B cell (primary cell): Measurements from ENCODE around the gene ARHGAP42. TPM values are rescaled to one million over a fixed set of nuclear protein-coding genes. Genes with fewer than 3 reads are reported as not detected.
A peak's percentile ranks its signal among the peaks of the same experiment; 100 is the strongest.

ENCODE experiments used
- ATAC-seq: fragments of 200-7000 bp; cut with Tn5 transposase; one replicate; pipeline ENCODE4 v1.10.0; 2021; ENCODE audit warnings: low read depth, mild to moderate bottlenecking, moderate number of reproducible peaks, moderate library complexity
- CTCF ChIA-PET: fragments of 350-600 bp; sonication (Branson Sonifier 250); formaldehyde crosslinking; loops from one replicate; lab custom pipeline; 2021; ENCODE audit warnings: antibody characterized with exemption, inconsistent platforms; lab: Charles Lee
- POLR2A ChIA-PET: fragments of 350-600 bp; sonication (Branson Sonifier 250); formaldehyde crosslinking; loops from one replicate; lab custom pipeline; 2021; ENCODE audit warnings: antibody characterized with exemption; lab: Charles Lee
- DNase-seq: peaks from one replicate; pipeline ENCODE4 v3.0.0; 2013
- H2AFZ ChIP-seq: 2 replicates; pipeline ENCODE4 v1.6.1; 2012; ENCODE audit warnings: mild to moderate bottlenecking, low read depth, low read length; ENCODE audit not compliant: insufficient read depth, poor library complexity, severe bottlenecking
- H3K27ac ChIP-seq, 2 donors: 1 replicate in 1 of 2; 2 replicates in 1 of 2; pipeline ENCODE4 v1.5.1; 2012 to 2013; ENCODE audit warnings: low read length in 2 of 2, mild to moderate bottlenecking in 2 of 2, moderate library complexity in 1 of 2
- H3K27me3 ChIP-seq, 4 experiments: fragments of 200-600 bp in 1 of 4; sonication (generic) in 1 of 4; replicated peaks in 1 of 4; 1 replicate in 2 of 4; 2 replicates in 2 of 4; pipeline versions ENCODE4 v1.6.1 to v1.7.0; 2013 to 2016; ENCODE audit warnings: low read length in 3 of 4, mild to moderate bottlenecking in 2 of 4, mixed read lengths in 1 of 4, moderate library complexity in 1 of 4; ENCODE audit not compliant: insufficient read depth in 4 of 4, control insufficient read depth in 3 of 4; ENCODE audit errors: control extremely low read depth in 1 of 4
- H3K36me3 ChIP-seq, 2 experiments: replicated peaks in 1 of 2; 1 replicate in 1 of 2; 2 replicates in 1 of 2; pipeline versions ENCODE4 v1.6.1 to v1.7.1; 2013; ENCODE audit warnings: low read length in 1 of 2; ENCODE audit not compliant: insufficient read depth in 2 of 2, control insufficient read depth in 1 of 2; ENCODE audit errors: control extremely low read depth in 1 of 2, extremely low read depth in 1 of 2
- H3K4me1 ChIP-seq, 2 donors: fragments of 200-600 bp in 1 of 2; sonication (generic) in 1 of 2; 1 replicate in 1 of 2; 2 replicates in 1 of 2; pipeline versions ENCODE4 v1.5.1 to v1.6.1; 2013 to 2017; ENCODE audit warnings: low read length in 2 of 2; ENCODE audit not compliant: control insufficient read depth in 2 of 2, insufficient read depth in 2 of 2
- H3K4me2 ChIP-seq: replicated peaks from 2 replicates; pipeline ENCODE3; 2012; ENCODE audit warnings: mild to moderate bottlenecking, low read depth, low read length; ENCODE audit not compliant: poor library complexity, severe bottlenecking
- H3K4me3 ChIP-seq, 5 experiments: fragments of 200-600 bp in 1 of 5; sonication (generic) in 1 of 5; 1 replicate in 3 of 5; 2 replicates in 2 of 5; pipeline versions ENCODE4 v1.5.1 to v1.7.0; 2011 to 2016; ENCODE audit warnings: low read length in 4 of 5, mild to moderate bottlenecking in 4 of 5, low read depth in 2 of 5, control low read depth in 1 of 5, moderate library complexity in 1 of 5; ENCODE audit not compliant: insufficient read depth in 1 of 5; ENCODE audit errors: control extremely low read depth in 1 of 5, extremely low read depth in 1 of 5
- H3K79me2 ChIP-seq: fragments of 200-600 bp; sonication (generic); one replicate; pipeline ENCODE4 v1.6.0; 2016; ENCODE audit warnings: low read length; ENCODE audit not compliant: control insufficient read depth, insufficient read depth
- H3K9ac ChIP-seq: fragments of 200-600 bp; sonication (generic); 2 replicates; pipeline ENCODE4 v1.6.1; 2017; ENCODE audit warnings: mild to moderate bottlenecking, low read length, moderate library complexity
- H3K9me3 ChIP-seq, 3 donors: one replicate each; pipeline versions ENCODE4 v1.6.1 to v1.7.1; 2013; ENCODE audit warnings: low read length in 2 of 3; ENCODE audit not compliant: control insufficient read depth in 2 of 3, insufficient read depth in 1 of 3; ENCODE audit errors: control extremely low read depth in 1 of 3
- H4K20me1 ChIP-seq: 2 replicates; pipeline ENCODE4 v1.6.0; 2012; ENCODE audit warnings: mild to moderate bottlenecking, low read length; ENCODE audit not compliant: insufficient read depth, control insufficient read depth, poor library complexity, severe bottlenecking
- H3K27ac Mint-ChIP-seq: one replicate; pipeline ENCODE4 v1.8.0; 2021; ENCODE audit warnings: mixed read lengths
- H3K27me3 Mint-ChIP-seq: one replicate; pipeline ENCODE4 v1.8.0; 2021; ENCODE audit warnings: mixed read lengths
- H3K4me1 Mint-ChIP-seq: one replicate; pipeline ENCODE4 v1.8.0; 2021; ENCODE audit warnings: mixed read lengths
- H3K4me3 Mint-ChIP-seq: one replicate; pipeline ENCODE4 v1.8.0; 2021; ENCODE audit warnings: mixed read lengths
- H3K9me3 Mint-ChIP-seq: one replicate; pipeline ENCODE4 v1.8.0; 2022; ENCODE audit warnings: mixed read lengths; ENCODE audit not compliant: insufficient read depth
- EZH2 ChIP-seq: IDR thresholded peaks from 2 replicates; pipeline ENCODE4 v1.6.1; 2012; ENCODE audit warnings: borderline replicate concordance, low read depth, mild to moderate bottlenecking, moderate library complexity, low read length; ENCODE audit not compliant: insufficient read depth, poor library complexity, severe bottlenecking
- WGBS: methylation state at CpG from one replicate; pipeline ENCODE4 v1.1.5; 2013; ENCODE audit warnings: missing lambda C conversion rate; ENCODE audit not compliant: insufficient coverage; 5-methylcytosine and 5-hydroxymethylcytosine counted together
- intact Hi-C: fragments of 100-400 bp; cut with micrococcal nuclease; formaldehyde crosslinking; loops from one replicate; pipeline ENCODE4 v1.10.0; 2022
- polyA minus RNA-seq: library from RNA; depleted of rRNA, polyadenylated mRNA; stranded (reverse); fragments of >200 nt; gene quantifications from 2 replicates; pipeline ENCODE4 v1.2.3, GENCODE V29; 2012
- polyA plus RNA-seq: library from polyadenylated mRNA; depleted of rRNA; stranded (reverse); fragments of >200 nt; gene quantifications from 2 replicates; pipeline ENCODE4 v1.2.3, GENCODE V29; 2012
- total RNA-seq, 2 donors: library from RNA; stranded (reverse); fragments of 120-200 nt in 1 of 2; gene quantifications; 1 replicate in 1 of 2; 2 replicates in 1 of 2; pipeline versions ENCODE4 v1.2.3 to v1.2.4, GENCODE V29; 2013 to 2022
- TF ChIP-seq, protein P1 (sequence below): fragments of 200-600 bp; IDR thresholded peaks from one replicate; pipeline ENCODE4 v1.8.0; 2022; ENCODE audit warnings: antibody characterized with exemption, mild to moderate bottlenecking

The ARHGAP42 gene, protein sequence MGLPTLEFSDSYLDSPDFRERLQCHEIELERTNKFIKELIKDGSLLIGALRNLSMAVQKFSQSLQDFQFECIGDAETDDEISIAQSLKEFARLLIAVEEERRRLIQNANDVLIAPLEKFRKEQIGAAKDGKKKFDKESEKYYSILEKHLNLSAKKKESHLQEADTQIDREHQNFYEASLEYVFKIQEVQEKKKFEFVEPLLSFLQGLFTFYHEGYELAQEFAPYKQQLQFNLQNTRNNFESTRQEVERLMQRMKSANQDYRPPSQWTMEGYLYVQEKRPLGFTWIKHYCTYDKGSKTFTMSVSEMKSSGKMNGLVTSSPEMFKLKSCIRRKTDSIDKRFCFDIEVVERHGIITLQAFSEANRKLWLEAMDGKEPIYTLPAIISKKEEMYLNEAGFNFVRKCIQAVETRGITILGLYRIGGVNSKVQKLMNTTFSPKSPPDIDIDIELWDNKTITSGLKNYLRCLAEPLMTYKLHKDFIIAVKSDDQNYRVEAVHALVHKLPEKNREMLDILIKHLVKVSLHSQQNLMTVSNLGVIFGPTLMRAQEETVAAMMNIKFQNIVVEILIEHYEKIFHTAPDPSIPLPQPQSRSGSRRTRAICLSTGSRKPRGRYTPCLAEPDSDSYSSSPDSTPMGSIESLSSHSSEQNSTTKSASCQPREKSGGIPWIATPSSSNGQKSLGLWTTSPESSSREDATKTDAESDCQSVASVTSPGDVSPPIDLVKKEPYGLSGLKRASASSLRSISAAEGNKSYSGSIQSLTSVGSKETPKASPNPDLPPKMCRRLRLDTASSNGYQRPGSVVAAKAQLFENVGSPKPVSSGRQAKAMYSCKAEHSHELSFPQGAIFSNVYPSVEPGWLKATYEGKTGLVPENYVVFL
- total RNA-seq (3.0 and 4.9 TPM in 2 replicates), polyA plus RNA-seq (3.8 and 4.3 TPM in 2 replicates), polyA minus RNA-seq (6.3 and 7.4 TPM in 2 replicates)
- total RNA-seq (2013): 9.4 TPM

GRCh38 chr11:100687054-100687629 lies at the start of gene ARHGAP42:
TSS of gene ARHGAP42 (plus strand) at chr11:100687288. CDS start at chr11:100687679, 391 bp downstream.
- WGBS: under 1% methylated on average over 80 of the region's 80 CpGs
- Histone ChIP-seq H3K9me3 (no peaks in the 10 kb centered on the region), H2AFZ (peak within 1 kb of the TSS; percentile 87), H4K20me1 (no peaks in the 10 kb centered on the region), H3K27me3 (no peaks in the 10 kb centered on the region), H3K4me1 (peaks cover 42 to 53% of the 10 kb centered on the region in 2 donors), H3K36me3 (no peaks in the 10 kb centered on the region), H3K4me3 (peak within 1 kb of the TSS; percentile 65 to 82 (median 80)), H3K9ac (peak within 1 kb of the TSS; percentile 79), H3K4me2 (peak within 1 kb of the TSS; percentile 83), H3K79me2 (peaks cover 10% of the 10 kb centered on the region), H3K27ac (peak within 1 kb of the TSS in 1 of 2 donors; percentile 62)
- Mint-ChIP-seq H3K27ac (peak within 1 kb of the TSS; percentile 93), H3K9me3 (no peaks in the 10 kb centered on the region), H3K4me3 (peak within 1 kb of the TSS; percentile 98), H3K4me1 (peaks cover 59% of the 10 kb centered on the region), H3K27me3 (no peaks in the 10 kb centered on the region)
- no peak for TF ChIP-seq EZH2
- TF ChIP-seq, protein P1, sequence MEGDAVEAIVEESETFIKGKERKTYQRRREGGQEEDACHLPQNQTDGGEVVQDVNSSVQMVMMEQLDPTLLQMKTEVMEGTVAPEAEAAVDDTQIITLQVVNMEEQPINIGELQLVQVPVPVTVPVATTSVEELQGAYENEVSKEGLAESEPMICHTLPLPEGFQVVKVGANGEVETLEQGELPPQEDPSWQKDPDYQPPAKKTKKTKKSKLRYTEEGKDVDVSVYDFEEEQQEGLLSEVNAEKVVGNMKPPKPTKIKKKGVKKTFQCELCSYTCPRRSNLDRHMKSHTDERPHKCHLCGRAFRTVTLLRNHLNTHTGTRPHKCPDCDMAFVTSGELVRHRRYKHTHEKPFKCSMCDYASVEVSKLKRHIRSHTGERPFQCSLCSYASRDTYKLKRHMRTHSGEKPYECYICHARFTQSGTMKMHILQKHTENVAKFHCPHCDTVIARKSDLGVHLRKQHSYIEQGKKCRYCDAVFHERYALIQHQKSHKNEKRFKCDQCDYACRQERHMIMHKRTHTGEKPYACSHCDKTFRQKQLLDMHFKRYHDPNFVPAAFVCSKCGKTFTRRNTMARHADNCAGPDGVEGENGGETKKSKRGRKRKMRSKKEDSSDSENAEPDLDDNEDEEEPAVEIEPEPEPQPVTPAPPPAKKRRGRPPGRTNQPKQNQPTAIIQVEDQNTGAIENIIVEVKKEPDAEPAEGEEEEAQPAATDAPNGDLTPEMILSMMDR: no peak
- intact Hi-C loops: loop anchor here (1.0 to 5.0 kb wide), 3 partner anchors 55 to 168 kb away; no protein-coding TSS in a partner anchor
- DNase-seq: peak; percentile 80
- ATAC-seq: peak; percentile 74
- ChIA-PET CTCF (interaction anchor here (0.8 to 2.1 kb wide), 17 partner anchors 9 to 243 kb away, joined by 3 to 21 read pairs (median 4); no protein-coding TSS in a partner anchor), POLR2A (interaction anchor here (1.1 kb wide), 1 partner anchor 18 kb away, joined by 7 read pairs; no protein-coding TSS in a partner anchor)
